ENCODE measurements around the gene TOMT.
A peak's percentile ranks its signal among the peaks of the same experiment; 100 is the strongest.
"Not testable (repeated sequence)": the region's sequence is repeated elsewhere in the genome, so short reads cannot be mapped to it uniquely, and the experiment has no call there.

TOMT gene

GRCh38 chr11:72129381-72129780, 23.7 kb downstream of the TOMT start:
- DNase-seq, result peak; percentile 1

GRCh38 chr11:72132646-72133045, 26.9 kb downstream of the TOMT start:
- DNase-seq, result no peak

GRCh38 chr11:72135473-72135872, 29.7 kb downstream of the TOMT start, which contains the start of gene FOLR3:
TSS of gene FOLR3 (plus strand) at chr11:72135725. CDS start at chr11:72135953, 228 bp downstream.
- not testable (repeated sequence) for DNase-seq

- DNase-seq, result peak; percentile 33
These were observed 30.4 kb downstream of the TOMT start for GRCh38 chr11:72135891-72136683.

GRCh38 chr11:72136684-72137262, 31.0 kb downstream of the TOMT start:
- DNase-seq, result no peak

- DNase-seq, result no peak
These were observed 33.2 kb downstream of the TOMT start for GRCh38 chr11:72138821-72139390.

GRCh38 chr11:72139500-72139899, 33.8 kb downstream of the TOMT start:
- no peak for DNase-seq

- DNase-seq, result no peak
These were observed 34.9 kb downstream of the TOMT start for GRCh38 chr11:72140661-72141060.

- DNase-seq, result no peak
These were observed 35.3 kb downstream of the TOMT start for GRCh38 chr11:72141066-72141465.

- DNase-seq, result not testable (repeated sequence)
These were observed 36.4 kb downstream of the TOMT start for GRCh38 chr11:72142086-72142485.

- DNase-seq, result not testable (repeated sequence)
These were observed 36.8 kb downstream of the TOMT start for GRCh38 chr11:72142543-72142942.

GRCh38 chr11:72144807-72145565, 39.3 kb downstream of the TOMT start:
- no peak for DNase-seq

- DNase-seq, result no peak
These were observed 40.9 kb downstream of the TOMT start for GRCh38 chr11:72146625-72147024.

GRCh38 chr11:72150882-72151281, 45.2 kb downstream of the TOMT start:
- DNase-seq, result no peak

GRCh38 chr11:72153874-72154273, 48.1 kb downstream of the TOMT start:
- DNase-seq, result not testable (repeated sequence)

- DNase-seq, result no peak
These were observed 49.1 kb downstream of the TOMT start for GRCh38 chr11:72154816-72155215.

GRCh38 chr11:72155751-72156150, 50.0 kb downstream of the TOMT start:
- DNase-seq, result no peak

- no peak for DNase-seq
These were observed 51.4 kb downstream of the TOMT start for GRCh38 chr11:72157131-72157530.

Data from activated CD8-positive, alpha-beta memory T cell treated with anti-CD3 and anti-CD28 coated beads, Interleukin-2, amount 50 U/mL, for 48 hours (primary cell).